NCI-H2227 (cell line): ENCODE results near the gene CACNG3.
"Not testable (repeated sequence)": the region's sequence is repeated elsewhere in the genome, so short reads cannot be mapped to it uniquely, and the experiment has no call there.

ENCODE experiments used
- DNase-seq: peaks from one replicate; lab custom pipeline; 2025; ENCODE audit not compliant: unreplicated experiment; lab: John Stamatoyannopoulos, UW

The CACNG3 gene

DNA sequence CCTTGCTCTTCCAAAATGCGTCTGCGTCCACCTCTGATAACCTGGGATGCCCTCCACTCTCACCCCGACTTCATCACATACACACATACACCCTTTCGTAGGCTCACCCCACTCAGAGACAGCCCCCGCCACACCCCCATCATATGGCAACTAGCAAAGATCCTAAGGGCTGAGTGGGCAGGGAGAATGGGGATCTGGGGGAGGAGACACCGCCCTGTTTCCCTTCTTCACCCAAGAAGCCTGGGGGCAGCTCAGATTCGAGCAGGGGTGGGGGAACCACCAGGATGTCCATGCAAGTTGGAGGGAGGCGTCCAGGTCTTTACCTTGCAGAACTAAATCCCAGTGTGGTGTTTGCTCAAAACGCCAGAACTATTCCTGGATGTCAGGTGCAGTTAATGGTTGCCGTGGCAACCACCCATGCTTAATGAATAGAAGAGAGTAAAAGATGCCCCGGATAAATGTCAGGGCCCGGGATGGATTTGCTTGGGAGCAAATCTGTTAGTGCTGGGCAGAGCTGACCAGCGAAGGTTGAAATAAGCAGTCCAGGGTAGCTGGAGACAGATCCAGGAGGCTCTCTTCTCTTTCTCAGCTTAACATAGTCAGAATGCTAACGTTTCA lies 72.8 kb downstream of the CACNG3 start:
- DNase-seq: no peak

DNA sequence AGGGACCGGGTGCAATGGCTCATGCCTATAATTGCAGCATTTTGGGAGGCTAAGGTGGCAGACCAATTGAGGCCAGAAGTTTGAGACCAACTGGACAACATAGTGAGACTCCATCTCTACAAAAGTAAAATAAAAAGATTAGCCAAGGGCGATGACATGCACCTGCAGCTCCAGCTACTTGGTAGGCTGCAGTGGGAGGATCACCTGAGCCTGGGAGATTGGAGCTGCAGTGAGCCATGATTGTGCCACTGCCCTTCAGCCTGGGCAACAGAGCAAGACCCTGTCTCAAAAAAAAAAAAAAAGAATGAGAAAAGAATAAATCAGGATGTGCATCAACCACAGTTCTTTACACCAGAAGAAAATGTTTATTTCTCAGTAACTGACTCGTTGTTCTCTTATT lies 76.0 kb downstream of the CACNG3 start:
- DNase-seq: no peak

DNA sequence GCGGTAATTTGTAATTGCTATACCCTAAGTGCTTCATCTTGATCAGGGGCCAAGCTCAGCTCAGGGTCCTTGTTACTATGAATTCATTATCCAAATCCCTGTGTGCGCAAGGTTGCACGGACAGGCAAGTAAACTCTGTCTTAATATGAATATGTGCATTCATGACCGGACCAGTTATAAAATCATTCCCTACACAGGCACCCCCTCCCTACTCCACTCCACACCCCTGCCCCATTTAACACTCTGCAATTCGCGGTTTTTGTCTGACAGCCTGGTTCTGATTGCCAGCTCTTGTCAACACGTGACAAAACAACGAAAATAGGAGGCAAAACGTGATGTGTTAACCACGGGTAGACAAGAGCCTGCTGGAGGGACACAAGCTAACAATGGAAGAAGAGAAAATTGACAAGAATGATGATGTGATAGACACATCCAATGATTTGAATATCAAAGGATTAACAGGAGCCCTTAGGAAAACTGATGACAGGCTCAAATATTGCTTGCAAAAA lies 76.5 kb downstream of the CACNG3 start:
- DNase-seq: no peak

DNA sequence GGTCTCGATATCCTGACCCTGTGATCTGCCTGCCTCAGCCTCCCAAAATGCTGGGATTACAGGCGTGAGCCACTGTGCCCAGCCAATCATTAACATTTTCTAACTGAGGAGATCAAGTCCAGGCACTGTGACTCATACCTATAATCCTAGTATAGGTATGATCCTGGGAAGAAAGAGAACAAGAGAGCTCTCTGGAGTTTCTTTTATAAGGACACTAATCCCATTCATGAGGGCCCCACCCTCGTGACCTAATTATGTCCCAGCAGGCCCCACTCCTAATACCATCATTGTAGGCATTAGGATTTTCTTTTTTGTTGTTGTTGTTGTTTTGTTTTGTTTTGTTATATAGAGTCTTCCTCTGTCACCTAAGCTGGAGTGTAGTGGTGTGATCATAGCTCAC lies 80.4 kb downstream of the CACNG3 start:
- no peak for DNase-seq

DNA sequence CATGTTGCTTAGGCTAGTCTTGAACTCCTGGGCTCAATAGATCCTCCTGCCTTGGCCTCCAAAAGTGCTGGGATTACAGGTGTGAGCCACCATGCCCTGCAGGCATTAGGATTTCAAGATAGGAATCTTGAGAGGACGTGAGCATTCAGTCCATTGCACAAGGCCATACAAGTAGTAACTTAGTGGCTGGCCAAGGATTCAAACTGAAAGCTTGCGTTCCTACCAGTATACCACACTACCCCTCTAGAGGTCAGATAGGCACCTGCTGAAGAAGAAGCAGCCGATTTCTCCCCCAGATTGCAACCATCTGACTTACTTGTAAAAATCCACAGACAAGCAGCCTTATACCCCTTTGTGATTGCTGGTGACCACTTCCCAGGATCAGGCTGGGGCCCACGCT lies 80.9 kb downstream of the CACNG3 start:
- DNase-seq: no peak

DNA sequence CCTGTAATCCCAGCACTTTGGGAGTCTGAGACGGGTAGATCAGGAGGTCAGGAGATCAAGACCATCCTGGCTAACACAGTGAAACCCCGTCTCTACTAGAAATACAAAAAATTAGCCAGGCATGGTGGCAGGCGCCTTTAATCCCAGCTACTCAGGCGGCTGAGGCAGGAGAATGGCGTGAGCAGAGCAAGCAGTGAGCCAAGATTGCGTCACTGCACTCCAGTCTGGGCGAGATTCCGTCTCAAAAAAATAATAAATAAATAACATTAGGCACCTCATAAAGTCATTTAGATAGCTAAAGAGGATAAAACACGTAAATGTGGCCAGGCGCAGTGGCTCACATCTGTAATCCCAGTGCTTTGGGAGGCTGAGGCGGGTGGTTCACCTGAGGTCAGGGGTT lies 87.7 kb downstream of the CACNG3 start:
- not testable (repeated sequence) for DNase-seq

DNA sequence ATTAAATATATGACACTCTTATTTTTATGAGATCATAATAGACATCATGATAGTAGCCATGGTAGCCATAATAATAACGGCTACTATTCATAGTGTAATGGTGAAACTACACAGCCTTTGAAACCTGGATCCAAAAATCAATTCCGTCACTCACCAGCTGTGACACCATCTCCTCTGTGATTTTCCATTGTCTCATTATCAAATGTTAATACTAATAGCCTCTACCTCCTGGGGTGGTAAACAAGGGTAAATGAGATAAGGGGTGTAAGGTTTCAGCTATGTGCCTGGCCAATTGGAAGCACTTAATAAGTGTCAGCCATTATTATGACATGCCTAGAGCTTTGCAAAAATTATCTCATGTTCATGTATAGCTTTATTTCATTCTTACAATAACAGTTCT lies 88.6 kb downstream of the CACNG3 start:
- DNase-seq: no peak

DNA sequence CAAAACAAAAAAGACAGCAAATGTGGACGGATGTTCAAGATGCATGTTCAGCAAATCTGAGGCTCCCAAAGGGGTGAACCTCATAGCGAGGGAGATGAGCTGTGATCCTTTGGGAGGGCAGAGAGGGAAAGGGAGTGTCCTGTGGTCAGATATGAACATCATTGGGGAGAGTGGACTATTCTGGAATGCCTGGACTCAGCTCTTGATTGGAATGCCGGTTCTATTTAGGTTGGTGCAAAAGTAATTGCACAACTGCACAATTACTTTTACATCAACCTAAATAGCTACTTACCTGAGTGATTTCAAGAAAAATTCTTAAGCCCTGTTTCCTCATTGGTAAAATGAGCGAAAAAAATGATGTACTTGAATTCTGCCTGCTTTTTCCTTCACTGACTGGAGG lies 89.6 kb downstream of the CACNG3 start:
- DNase-seq: no peak

DNA sequence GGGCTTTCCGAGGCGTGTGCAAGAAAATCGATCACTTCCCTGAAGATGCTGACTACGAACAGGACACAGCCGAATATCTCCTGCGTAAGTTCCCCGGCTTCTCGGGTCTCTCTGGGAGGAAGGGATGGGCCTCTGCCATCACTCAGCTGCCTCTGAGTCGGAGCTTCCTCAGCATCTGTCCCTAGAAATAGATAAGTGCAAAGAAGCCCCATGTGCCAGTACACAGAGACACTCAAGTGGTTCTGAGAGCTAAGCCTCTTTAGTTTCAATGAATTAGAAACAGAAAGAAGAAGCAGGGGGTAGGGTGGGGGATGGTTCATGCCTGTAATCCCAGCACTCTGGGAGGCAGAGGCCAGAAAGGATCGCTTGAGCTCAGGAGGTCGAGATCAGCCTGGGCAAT lies 90.6 kb downstream of the CACNG3 start:
- DNase-seq: no peak

DNA sequence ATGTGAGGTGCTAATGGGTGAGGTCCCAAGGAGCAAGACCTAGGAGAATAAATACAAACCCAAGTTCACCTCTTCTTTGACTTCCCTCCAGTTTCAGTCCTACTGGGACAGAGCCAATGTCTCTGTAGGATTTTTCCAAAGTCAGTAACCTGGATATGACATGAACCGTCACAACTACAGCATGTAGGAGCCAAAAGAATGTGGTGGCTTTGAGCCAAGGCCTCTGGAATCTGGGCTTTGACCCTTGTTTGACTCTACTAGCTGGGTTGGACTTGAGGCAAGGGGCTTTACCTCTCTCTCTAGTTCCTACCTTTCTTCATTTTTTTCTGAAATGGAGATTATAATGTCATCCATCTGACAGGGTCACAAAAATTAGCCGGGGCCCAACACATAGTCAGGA lies 91.4 kb downstream of the CACNG3 start:
- DNase-seq: no peak

DNA sequence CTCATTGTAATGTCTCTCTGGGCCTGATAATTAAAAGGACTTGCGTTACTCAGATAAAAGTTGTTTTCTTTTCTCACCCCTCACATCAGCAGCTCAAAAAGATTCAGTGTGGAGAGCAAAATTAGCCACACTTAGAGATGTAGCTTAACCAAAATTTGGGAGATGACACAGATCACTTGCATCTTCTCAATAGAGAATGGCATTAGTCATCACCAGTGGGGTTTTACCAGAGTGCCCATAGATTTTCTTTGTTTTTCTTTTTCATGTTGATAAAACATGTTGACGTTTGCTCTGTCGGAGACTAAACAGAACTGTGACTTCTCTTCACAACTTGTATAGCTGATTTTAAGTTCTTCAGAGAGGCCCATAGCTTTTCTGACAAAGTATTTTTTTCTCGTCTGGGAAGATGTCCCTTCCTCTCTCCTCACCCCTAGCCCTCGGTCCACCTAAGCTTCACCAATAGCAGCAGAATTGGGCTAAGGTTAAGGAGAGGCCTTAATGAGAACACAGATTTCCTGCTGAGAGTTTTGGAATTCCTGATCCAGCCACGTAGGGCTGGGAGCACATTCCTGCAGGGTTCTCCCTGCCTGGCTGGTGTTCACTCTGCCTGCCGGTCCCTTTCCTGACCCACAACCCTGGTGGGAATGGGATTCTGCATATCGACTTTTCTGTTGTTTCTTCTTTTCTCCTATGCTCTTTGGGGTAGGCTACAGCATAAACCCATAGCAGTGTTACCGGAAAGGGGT lies 92.6 kb downstream of the CACNG3 start:
- DNase-seq: no peak

DNA sequence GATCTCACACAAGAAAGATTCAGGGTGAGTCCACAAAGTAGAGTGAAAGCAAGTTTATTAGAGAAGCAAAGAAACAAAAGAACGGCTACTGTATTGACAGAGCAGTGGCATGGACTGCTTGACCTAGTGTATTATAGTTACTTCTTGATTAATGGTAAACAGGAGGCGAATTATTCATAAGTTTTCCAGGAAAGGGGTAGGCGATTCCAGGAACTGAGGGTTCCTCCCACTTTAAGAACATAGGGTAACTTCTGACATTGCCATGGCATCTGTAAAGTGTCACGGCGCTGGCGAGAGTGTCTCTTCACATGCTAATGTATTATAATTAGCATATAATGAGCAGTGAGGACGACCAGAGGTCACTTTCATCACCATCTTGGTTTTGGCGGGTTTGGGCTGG lies 93.2 kb downstream of the CACNG3 start:
- no peak for DNase-seq

DNA sequence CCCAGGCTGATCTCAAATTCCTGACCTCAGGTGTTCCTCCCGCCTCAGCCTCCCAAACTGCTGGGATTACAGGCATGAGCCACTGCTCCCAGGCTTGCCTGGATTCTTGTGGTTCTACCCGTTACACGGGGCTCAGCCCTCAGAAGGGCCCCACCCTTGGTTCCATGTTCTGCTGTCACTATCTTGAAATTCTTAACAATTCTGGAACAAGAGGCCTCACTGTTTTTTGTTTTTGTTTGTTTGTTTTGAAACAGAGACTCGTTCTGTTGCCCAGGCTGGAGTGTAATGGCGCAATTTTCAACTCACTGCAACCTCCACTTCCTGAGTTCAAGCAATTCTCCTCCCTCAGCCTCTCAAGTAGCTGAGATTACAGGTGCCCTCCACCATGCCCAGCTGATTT lies 96.6 kb downstream of the CACNG3 start:
- DNase-seq: no peak

DNA sequence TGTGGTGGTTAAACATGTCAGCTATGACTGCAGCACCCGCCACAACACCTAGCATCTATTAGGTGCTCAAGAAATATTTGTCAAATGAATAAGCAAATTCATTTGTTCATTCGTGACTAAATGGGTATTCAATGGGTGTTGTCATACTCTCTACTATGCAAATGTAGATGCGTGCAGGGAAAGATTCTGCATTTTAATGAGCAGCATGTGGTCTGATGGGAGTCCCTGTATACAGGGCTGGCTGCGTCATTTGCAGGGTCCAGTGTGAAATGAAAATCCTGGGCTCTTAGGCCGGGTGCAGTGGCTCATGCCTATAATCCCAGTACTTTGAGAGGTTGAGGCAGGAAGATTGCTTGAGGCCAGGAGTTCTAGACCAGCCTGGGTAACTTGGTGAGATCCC lies 97.5 kb downstream of the CACNG3 start:
- no peak for DNase-seq

DNA sequence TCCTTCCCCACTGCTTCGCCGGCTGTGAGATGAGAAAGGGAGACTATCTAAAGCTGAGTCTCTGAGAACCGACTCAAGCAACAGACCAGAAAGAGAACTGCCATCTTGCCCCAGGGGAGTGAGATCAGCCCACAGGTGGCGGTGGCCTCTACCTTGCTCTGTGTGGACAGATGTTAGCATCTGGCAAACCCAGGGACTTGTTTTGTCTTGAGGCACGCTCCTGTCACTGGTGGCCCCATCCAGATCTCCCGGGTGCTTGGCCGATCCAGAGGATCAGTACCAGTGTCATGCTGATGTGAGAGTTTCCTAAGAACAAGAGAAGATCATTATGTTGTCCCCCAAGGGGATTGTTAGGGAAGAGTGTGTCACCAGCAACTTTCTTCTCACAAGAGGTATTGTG lies 101.4 kb downstream of the CACNG3 start:
- no peak for DNase-seq

DNA sequence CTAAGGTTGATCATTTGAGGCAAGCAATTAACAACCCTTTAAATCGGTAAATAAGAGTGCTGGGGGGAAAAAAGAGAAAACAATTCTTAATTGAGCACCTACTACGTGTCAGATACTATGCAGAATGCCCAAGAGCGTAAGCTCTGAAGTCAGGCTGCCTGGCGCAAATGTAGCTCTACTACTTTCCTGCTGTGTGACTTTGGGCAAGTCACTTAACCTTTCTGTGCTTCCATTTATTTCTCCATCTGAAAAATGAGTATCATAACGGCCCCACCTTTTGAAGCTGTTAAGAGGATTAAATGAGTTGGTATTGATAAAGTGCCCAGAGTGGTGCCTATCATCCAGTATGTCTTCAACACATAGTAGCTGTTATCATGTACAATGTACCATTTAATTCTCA lies 102.0 kb downstream of the CACNG3 start:
- DNase-seq: no peak

DNA sequence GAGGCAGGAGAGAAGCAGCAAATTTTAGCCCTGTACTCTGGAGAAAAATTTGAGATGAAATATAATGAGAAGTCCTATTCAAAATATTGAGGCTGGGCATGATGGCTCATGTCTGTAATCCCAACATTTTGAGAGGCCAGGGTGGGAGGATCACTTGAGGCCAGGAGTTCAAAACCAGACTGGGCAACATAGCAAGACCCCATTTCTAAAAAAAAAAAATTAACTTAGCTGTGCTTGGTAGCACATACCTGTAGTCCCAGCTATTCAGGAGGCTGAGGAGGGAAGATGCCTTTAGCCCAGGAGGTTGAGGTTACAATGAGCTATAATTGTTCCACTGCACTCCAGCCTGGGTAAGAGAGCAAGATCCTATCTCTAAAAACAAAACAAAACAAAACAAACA lies 103.4 kb downstream of the CACNG3 start:
- DNase-seq: no peak

DNA sequence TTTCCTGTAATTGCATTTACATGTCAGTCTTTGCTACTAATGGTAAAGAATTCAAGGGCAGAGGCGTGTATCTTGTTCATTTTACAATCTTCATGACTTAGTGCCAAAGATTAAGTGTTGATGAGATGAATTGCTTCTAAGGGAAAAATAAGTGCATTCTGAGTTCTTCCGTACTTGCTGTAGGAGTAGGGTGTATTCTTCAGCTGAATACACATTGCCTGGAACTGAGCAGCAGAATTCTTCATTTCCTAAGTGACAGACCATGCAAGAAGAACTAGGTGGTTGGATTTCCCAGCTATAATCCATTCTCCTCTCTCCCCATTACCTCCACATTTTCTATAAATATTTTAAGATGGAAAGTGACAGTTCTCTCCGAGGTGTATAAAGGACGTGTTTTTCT lies 104.8 kb downstream of the CACNG3 start:
- no peak for DNase-seq

DNA sequence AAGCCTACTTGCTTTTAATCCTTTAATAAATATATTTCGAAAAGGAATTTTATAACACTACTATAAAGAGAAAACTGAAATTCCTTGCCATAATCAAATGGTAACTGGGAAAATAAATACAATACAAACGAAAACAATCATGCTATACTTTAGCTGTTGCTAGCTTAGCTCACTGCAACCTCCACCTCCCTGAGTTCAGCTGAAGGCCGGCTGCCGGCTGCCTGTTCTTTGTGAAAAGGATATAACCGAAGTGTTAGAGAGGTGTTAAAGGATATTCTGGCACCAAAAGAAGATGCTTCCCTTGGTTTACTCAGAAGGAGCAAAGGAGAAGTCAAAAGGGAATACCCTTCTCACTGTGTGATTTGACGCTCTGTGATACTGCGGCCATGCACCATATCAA lies 108.5 kb downstream of the CACNG3 start:
- no peak for DNase-seq

DNA sequence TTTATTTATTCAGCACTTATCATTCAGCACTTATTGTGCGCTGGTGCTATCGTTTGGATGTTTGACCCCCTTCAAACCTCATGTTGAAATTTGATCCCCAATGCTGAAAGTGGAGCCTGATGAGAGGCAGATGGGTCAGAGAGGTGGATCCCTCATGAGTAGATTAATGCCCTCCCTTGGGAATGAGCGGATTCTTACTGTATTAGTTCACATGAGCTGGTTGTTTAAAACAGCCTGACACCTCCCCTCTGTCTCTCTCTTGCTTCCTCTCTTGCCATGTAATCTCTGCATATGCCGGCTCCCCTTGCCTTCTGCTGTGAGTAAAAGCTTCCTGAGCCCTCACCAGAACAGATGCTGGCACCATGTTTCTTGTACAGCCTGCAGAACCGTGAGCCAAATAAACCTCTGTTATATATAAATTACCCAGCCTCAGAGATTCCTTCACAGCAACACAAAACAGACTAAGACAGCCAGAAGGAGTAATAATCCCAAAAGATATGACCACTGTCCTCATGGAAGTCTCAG lies 111.1 kb downstream of the CACNG3 start:
- no peak for DNase-seq

DNA sequence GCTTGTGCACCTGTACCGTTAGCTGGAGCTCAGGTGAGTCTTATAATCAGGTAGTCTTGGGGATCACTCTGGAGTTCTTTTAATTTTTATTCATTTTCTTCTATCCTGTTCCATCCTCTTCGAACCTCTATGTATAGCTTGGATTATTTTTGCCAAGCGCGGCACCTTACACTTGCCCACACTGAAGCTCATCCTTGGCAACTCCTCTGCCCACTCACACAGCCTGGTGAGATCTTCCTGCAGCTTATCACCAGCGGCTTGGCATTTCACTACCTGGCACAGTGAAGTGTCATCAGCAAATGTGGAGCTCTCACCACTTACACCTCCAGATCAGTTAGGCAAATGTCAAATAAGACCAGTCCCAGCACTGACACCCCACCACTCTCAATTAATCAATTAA lies 116.7 kb downstream of the CACNG3 start:
- no peak for DNase-seq

DNA sequence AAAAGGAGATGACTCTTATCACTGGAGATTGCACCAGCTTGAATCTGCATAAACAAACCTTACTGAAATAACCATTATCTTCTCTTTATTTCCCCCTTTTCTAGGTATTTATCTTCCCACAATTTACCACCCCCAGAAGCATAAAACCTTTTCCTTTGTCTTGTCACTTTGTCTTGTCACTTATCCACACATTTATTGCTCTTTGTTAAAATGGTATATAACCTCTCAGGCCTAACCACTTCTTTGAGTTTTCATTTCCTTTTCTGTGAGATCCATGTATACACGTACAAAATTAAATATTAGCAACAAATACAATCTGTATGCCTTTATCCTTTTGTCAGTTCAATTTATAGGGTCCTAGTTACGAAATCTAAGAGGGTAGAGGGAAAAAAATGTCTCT lies 122.9 kb downstream of the CACNG3 start:
- DNase-seq: no peak
